Right renal pelvis (tissue), 4 donors: ENCODE results near the gene RNU1-3. TPM values are rescaled to one million over a fixed set of nuclear protein-coding genes. Genes with fewer than 3 reads are reported as not detected.
A peak's percentile ranks its signal among the peaks of the same experiment; 100 is the strongest.
"Not testable (repeated sequence)": the region's sequence is repeated elsewhere in the genome, so short reads cannot be mapped to it uniquely, and the experiment has no call there.

Experiments
- DNase-seq, 4 donors: peaks; one replicate each; pipeline ENCODE4 v3.0.0-alpha.2; 2013; ENCODE audit warnings: low read depth in 4 of 4, low spot score in 3 of 4, missing footprints in 1 of 4
- polyA plus RNA-seq, 4 donors: library from polyadenylated mRNA; unstranded; fragments of 120-200 nt; gene quantifications; one replicate each; pipeline ENCODE4 v1.2.1, GENCODE V29; 2013; ENCODE audit not compliant: insufficient read length in 4 of 4

Gene RNU1-3
- polyA plus RNA-seq, 4 donors: not detected

- DNase-seq: not testable (repeated sequence)
Observed at GRCh38 chr1:16623337-16623736, 43.4 kb downstream of the RNU1-3 start.

GRCh38 chr1:16621681-16622315 is 45.0 kb downstream of the RNU1-3 start:
- not testable (repeated sequence) for DNase-seq

- no peak for DNase-seq
Observed at GRCh38 chr1:16621300-16621658, 45.5 kb downstream of the RNU1-3 start.

DNA sequence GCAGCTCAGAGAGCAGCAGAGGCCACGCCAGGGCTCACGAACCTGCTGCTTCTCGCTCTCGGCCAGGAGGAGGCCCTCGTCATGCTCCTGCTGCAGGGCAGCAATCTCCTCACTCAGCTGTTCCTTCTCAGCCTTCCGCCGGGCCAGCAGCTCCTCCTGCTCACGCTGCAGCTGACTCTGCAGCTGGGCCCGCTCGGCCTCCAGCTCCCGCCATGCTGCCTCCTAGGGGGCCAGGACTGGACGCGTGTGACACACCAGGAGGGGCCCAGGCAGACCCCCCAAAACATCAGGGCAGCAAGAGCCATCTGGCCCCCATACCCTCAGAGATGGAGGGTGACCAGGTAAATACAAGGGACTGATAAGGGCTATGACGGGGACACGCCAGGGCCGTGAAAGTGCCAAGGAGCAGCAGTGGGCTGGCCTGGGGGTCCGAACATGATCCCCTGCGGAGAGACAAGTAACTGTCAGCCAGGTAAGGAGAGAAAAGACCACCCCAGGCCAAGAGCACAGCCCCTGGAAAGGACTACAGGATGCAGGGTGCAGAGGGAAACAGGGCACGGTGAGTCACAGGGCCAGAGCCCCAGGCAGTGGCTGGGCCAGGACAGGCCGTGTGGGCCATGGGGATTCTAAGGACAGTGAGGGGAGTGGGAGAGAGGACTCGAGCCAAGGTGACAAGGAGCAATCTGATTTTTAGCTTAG is 46.8 kb downstream of the RNU1-3 start:
- not testable (repeated sequence) for DNase-seq

- no peak for DNase-seq
Observed at GRCh38 chr1:16618719-16619118, 48.0 kb downstream of the RNU1-3 start.

DNA sequence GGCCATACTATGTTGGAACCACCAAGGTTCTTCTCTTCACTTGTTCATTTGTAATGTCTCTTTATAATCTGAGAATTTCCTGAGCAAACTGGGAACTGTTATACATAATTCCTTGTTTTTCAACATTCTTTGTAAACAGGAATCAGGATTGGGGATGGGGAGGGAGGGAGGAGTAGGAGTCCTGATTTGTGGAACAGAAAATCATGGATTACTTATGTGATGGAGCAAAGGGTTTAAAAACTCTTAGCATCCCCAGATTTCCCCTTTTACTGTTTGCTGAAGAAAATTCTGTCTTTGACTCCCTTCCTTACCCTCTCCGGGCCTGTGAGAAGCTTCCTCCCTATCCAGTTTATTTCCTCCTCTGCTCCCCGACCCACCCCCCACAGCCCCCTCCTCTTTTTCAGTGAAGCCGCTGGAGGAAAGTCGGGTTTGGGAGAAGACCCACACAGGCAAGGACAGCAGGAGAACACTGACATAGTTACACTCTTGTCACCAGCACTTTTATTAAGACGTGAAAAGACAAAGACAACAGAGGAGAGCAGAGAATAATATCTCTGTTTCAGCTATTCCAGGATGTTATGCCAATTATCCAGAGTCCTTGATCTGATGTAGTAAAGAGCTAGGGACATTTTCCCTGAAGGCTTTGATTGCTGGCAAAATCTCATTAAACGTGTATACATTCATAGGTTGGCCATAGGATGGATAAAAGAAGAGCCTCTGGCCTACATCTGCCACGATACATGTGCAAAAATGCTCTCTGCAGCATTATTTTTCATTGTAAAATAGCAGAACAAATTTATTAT is 48.8 kb downstream of the RNU1-3 start:
- DNase-seq: no peak

GRCh38 chr1:16617114-16617631 is 49.6 kb downstream of the RNU1-3 start:
- DNase-seq: peak in 1 of 4 donors; percentile 46

Other genes starting within 250 kb of the RNU1-3 start
- gene SPATA21, start 229.5 kb downstream of the RNU1-3 start, polyA plus RNA-seq: under 1 TPM in 1 of 4 donors, not detected in 3; 0.17 TPM
- gene NECAP2, start 226.2 kb downstream of the RNU1-3 start, polyA plus RNA-seq: 10 to 100 TPM; 64.2 to 72.9 (median 69.4) TPM
- not detected for gene RNU1-1, start 152.7 kb downstream of the RNU1-3 start, polyA plus RNA-seq
- gene NBPF1, start 53.4 kb downstream of the RNU1-3 start, polyA plus RNA-seq: 100 to 1,000 TPM in 1 of 4 donors, 10 to 100 TPM in 3; 70.5 to 157 (median 88.6) TPM
- not detected for gene RNU1-4, start 73.6 kb upstream of the RNU1-3 start, polyA plus RNA-seq
- gene RNU1-2, start 229.0 kb upstream of the RNU1-3 start, polyA plus RNA-seq: not detected